Medulla oblongata (tissue), 1 donor: ENCODE measurements around the gene SCN8A.

Experiments
- DNase-seq: peaks from one replicate; pipeline ENCODE4 v3.0.0-alpha.2; 2015; ENCODE audit errors: extremely low spot score

Gene SCN8A

GRCh38 chr12:51832354-51833107 lies 241.5 kb downstream of the SCN8A start:
- no peak for DNase-seq

GRCh38 chr12:51833448-51834227 lies 242.6 kb downstream of the SCN8A start:
- DNase-seq: no peak

GRCh38 chr12:51834411-51834810 lies 243.4 kb downstream of the SCN8A start:
- no peak for DNase-seq

DNA sequence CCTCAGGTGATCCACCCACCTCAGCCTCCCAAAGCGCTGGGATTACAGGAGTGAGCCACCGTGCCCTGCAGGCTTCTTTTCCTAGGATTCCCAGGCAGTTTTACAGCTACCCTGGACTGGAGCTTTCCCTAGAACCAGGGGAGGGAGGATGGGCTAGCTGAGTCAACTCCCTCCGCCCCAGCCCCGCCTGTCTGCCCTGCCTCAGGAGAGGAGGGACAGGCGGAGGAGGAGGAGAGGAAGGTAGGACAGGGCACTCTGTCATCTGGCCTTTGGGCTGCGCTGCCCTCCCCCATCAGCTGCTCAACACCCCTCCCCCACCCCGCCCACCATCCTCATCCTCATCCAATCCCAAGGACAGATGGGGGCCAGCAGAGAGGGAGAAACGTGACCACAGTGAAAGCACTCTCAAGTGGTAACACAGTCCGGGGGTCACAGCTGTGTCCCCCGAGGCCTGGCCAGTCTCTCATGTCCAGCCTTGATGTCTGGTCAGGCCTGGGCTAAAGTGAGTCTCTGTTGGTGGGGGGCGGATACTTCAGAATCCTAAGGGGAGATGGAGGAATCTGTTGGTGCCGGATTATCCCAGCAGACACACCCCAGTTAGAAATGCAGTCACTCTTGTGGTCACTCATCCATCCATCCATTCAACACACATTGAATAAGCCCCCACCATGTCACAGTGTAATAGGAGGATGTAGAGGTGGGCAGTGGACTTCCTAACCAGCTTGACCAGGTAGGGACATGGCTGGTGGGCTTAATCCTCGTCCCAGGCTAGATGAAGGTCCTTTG lies 245.2 kb downstream of the SCN8A start:
- DNase-seq: no peak

GRCh38 chr12:51836827-51837173 lies 245.8 kb downstream of the SCN8A start:
- no peak for DNase-seq

- DNase-seq: no peak
Observed at GRCh38 chr12:51837286-51837685, 246.3 kb downstream of the SCN8A start.

DNA sequence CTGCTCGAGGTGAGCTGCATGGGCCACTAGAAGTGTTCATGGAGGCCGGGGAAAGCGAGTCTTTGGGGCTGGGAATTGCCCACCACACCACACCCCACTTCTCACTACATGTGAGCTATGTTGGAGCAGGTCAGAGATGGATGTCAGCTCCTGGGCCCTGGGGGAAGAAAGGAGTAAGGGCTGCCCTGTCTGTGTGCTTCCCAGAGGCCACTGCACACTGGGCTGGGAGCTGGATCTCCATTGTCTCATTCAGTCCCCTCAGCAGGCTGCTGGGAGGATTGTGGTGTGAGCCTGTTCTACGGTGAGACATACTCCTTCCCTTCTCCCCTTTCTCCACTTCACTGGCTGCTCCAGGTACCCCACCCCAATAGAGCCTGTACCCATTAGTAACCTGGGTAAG lies 247.0 kb downstream of the SCN8A start:
- DNase-seq: no peak

DNA sequence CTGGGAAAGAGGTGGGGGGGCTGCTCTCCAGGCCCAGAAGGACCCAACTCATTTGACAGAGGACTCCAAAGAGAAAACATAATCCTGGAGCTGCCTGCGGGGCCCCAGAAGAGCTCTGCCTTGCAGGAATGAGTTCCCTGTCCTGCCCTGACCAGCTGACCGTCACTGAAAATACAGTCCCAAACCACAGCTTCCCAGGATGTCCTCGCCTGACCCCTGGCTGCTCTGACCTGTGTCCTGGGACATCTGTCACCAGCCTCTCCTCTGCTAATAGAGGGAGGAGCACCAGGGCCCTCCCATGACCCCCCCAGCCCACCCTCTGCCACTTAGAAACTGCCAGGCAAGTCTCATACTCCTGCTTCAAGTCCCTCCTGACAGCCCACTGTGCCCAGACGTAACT lies 247.7 kb downstream of the SCN8A start:
- DNase-seq: no peak

DNA sequence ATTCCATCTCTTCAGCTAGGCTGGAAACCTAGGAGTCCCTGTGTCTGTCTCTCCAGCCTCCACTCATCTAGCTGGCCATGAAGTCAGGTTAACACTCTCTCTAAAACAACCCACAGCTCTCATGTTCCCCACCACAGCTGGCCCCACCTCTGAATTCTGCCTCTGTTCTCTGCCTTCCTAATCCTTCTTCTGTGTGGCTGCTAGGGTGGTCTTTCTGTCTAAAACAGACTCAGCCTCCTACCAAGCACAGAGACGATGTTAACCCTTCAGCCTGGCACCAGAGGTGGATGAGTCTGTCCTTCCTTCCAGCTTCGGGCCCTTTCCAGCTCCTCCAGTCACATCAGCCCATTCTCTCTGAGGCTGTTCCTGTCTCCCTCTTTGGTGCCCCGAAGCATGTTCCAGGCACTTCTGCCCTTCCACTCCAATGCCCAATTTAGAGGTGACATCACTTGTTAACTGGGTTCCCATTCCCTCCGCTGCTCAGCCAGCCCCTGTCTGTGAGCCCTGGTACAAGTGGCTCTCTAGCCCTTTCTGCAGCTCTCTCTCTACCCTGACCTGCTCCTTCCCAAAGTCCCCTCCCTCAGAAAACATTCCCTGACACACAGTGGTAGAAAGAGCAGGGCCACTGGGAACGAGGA lies 248.4 kb downstream of the SCN8A start:
- no peak for DNase-seq

DNA sequence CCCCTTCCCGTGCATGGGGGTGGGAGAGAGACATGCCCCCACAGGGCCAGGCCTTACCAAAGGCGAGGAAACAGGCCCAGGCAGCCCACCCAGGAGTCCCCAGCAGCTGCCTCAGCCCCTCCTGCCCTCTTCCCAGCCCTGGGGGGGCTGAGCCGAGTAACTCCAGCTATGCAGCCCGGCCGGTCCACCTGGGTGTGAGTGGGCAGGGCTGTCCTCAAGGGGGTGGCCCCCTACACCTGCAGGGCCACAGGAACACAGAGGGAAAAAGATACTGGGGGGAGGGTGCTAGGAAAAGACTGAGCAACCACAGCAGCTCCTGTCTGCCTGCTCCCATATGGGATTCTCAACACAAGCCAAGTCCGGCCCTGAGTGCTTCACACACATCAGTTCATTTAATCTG lies 249.9 kb downstream of the SCN8A start:
- DNase-seq: no peak

GRCh38 chr12:51841727-51842126 lies 250.7 kb downstream of the SCN8A start:
- no peak for DNase-seq

DNA sequence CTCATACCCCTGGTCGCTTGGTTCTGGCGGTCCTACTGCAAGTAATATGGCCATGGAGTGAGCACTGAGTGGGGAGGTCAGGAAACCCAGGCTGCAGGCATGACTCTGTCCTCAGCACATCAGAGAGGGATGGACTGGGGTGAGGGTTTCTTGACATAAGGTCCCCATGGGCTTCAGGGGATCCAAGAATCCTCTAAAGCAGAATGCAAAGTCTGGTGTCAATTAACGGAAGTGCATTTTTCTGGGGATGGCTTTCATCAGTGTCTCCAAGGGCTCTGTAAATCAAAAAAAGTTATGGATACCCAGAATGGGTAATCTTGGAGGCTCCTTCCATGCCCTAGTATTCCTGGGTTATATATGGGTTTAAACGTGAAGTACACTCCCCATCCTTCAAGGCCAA lies 253.8 kb downstream of the SCN8A start:
- no peak for DNase-seq

- DNase-seq: no peak
Observed at GRCh38 chr12:51845482-51845881, 254.4 kb downstream of the SCN8A start.

GRCh38 chr12:51846271-51846691 lies 255.2 kb downstream of the SCN8A start:
- DNase-seq: no peak

DNA sequence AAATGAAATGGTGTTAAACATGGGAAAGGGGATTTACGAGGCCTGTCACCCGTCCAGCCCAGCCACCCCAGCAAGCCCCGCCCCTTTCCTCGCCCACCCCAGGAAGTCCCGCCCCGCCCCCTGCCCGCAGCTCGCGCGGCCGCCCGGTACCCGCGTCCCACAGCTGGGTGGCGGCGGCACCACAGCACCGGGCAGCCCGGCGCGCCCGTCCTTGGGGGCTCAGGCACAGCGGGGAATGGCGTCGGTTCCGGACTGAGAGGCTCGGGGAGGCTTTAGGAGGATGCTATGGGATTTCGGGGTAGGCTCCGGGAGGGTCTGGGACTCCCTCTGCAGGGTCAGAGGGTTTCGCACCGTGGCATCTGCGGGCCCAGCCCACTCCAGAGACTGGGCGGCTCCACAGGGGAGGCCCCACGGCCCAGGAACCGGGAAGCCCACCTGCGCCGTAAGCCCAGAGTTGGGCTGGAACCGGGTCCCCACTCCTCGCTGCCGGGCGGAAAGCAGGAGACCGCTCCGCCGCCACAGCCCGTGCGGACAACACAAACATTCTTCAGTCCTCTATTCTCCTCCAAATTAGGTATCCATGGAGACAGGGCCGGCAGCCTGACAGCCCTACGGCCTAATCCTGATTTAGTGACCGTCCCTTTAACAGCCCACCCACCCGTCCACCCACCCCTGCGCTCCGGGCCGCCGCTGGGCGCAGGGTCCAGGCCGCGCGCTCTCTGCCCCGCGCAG lies 256.0 kb downstream of the SCN8A start:
- no peak for DNase-seq

DNA sequence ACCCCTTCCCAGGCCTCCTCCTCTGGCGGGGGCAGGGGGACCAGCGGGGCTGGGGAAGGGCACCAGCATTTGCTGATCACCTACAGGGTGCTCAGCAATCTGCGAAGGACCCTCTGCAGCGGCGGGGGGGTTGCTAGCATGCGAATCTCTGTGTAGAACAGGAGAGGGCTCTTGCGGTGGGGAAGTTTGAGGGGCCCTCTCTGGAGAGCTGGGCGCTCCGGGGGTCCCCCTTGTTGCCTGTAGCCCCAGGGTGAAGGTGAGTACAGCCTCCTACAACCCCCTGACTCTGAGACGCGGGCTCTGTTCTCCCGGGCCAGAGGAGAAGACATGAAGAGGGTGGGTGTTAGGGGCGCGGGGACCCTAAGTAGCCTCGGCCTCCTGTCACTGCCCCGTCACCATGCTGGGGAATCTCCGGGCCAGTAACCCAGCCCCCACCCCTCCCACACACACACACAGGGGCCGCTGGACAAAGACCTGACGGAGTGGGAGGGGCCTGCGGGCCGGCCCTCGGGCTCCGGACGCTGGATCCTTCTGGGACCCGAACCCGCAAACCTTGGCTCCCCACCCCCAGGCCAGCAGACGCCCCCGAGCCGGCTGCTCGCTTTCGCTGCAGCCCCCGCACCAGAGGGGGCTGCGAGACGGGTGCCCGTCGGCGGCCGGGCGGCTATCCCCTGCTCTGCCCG lies 256.8 kb downstream of the SCN8A start:
- DNase-seq: no peak

DNA sequence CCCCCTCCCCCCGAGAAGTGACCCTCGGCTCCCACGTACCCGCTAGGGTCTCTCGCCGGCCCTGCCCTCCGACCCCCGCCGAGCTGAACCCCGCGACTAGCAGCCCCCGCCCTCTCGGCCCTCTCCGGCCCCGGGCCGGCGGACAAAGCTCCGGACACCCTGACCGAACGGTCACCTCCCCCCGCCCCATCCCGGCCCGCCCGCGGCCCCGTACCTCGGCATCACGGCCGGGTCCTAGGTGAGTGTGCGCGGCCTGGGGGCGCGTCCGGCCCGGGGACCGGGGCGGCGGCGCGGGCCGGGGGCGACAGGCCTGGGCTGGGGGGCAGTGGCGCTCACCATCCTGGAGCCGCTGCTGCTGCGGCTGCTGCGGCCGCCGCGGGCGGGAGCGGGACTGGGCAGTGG lies 257.3 kb downstream of the SCN8A start, which contains the start of gene FIGNL2:
TSS of gene FIGNL2 (minus strand) at position 393 of the 402 bp plus-strand sequence. CDS start 26,305 bp downstream, outside the sequence.
- DNase-seq: no peak

GRCh38 chr12:51848841-51849735 lies 258.1 kb downstream of the SCN8A start:
- DNase-seq: no peak
